K562 (cell line): ENCODE results near the gene APLF. TPM values are rescaled to one million over a fixed set of nuclear protein-coding genes. Genes with fewer than 3 reads are reported as not detected.
A peak's percentile ranks its signal among the peaks of the same experiment; 100 is the strongest.

Source experiments
- CHD2 ChIP-seq: IDR thresholded peaks from 2 replicates; pipeline ENCODE4 v1.6.1; 2011; ENCODE audit warnings: low read depth, low read length
- DPF2 ChIP-seq: fragments of 450-650 bp; IDR thresholded peaks from 2 replicates; pipeline ENCODE4 v1.6.1; 2016
- EP300 ChIP-seq: IDR thresholded peaks from 2 replicates; pipeline ENCODE4 v1.6.1; 2012; ENCODE audit warnings: low read length, improper control_type of control experiment
- GABPA ChIP-seq: fragments of 200-800 bp; sonication (Bioruptor generic); conservative IDR thresholded peaks from 2 replicates; pipeline ENCODE4 v1.6.1; 2016; ENCODE audit warnings: low read depth, missing genetic modification characterization, missing compliant biosample characterization
- LCOR ChIP-seq: sonication (generic); formaldehyde crosslinking; IDR thresholded peaks from 2 replicates; pipeline ENCODE4 v1.8.0; 2022; ENCODE audit warnings: mild to moderate bottlenecking, missing genetic modification reagents
- MAFF ChIP-seq: IDR thresholded peaks from 2 replicates; pipeline ENCODE4 v1.6.1; 2012; ENCODE audit warnings: low read length, improper control_type of control experiment
- MAFK ChIP-seq: IDR thresholded peaks from 2 replicates; pipeline ENCODE4 v1.6.1; 2011; ENCODE audit warnings: low read length, improper control_type of control experiment
- MBD1 ChIP-seq: fragments of 250-450 bp; sonication (Bioruptor Pico); IDR thresholded peaks from 2 replicates; pipeline ENCODE4 v1.8.0; 2022; ENCODE audit warnings: inconsistent platforms
- NCOA4 ChIP-seq: fragments of 450-650 bp; IDR thresholded peaks from 2 replicates; pipeline ENCODE4 v1.6.1; 2018; ENCODE audit warnings: mild to moderate bottlenecking; ENCODE audit not compliant: partially characterized antibody
- NFE2 ChIP-seq: IDR thresholded peaks from 2 replicates; pipeline ENCODE4 v1.6.1; 2014; ENCODE audit warnings: antibody characterized with exemption, low read depth
- PPARD ChIP-seq: fragments of 250-450 bp; sonication (Bioruptor Pico); IDR thresholded peaks from 2 replicates; pipeline ENCODE4 v1.8.0; 2022; ENCODE audit warnings: inconsistent platforms, mild to moderate bottlenecking, moderate library complexity
- PRPF4 ChIP-seq: fragments of 200-400 bp; formaldehyde crosslinking; IDR thresholded peaks from one replicate; pipeline ENCODE4 v1.6.1; 2017; ENCODE audit warnings: low read length, low read depth, mild to moderate bottlenecking; ENCODE audit not compliant: insufficient read depth, poor library complexity, severe bottlenecking
- RHOXF2B ChIP-seq: fragments of 250-450 bp; sonication (Bioruptor Pico); conservative IDR thresholded peaks from 2 replicates; pipeline ENCODE4 v1.5.1; 2021
- SMAD4 ChIP-seq: fragments of 250-450 bp; sonication (Bioruptor Pico); conservative IDR thresholded peaks from 2 replicates; pipeline ENCODE4 v1.8.0; 2021; ENCODE audit warnings: inconsistent platforms, mild to moderate bottlenecking, moderate library complexity
- SMARCA4 ChIP-seq: fragments of 450-650 bp; IDR thresholded peaks from 2 replicates; pipeline ENCODE4 v1.6.1; 2016
- ZNF175 ChIP-seq: fragments of 200-800 bp; sonication (Bioruptor generic); IDR thresholded peaks from 2 replicates; pipeline ENCODE4 v1.6.1; 2016; ENCODE audit warnings: low read depth, mild to moderate bottlenecking, missing genetic modification characterization, missing compliant biosample characterization
- ZNF224 ChIP-seq: sonication (generic); formaldehyde crosslinking; IDR thresholded peaks from 2 replicates; pipeline ENCODE4 v1.8.0; 2022; ENCODE audit warnings: mild to moderate bottlenecking, missing genetic modification reagents
- ZNF436 ChIP-seq: fragments of 250-450, 450-650 bp; sonication (Bioruptor Pico); formaldehyde crosslinking; IDR thresholded peaks from 2 replicates; pipeline ENCODE4 v1.7.0; 2020; ENCODE audit warnings: mild to moderate bottlenecking
- ZNF696 ChIP-seq: fragments of 250-450 bp; sonication (Bioruptor Pico); conservative IDR thresholded peaks from 2 replicates; pipeline ENCODE4 v1.4.0; 2020; ENCODE audit warnings: mild to moderate bottlenecking, moderate library complexity
- ZNF766 ChIP-seq: fragments of 200-800 bp; sonication (Bioruptor generic); conservative IDR thresholded peaks from 2 replicates; pipeline ENCODE4 v1.6.1; 2016; ENCODE audit warnings: missing genetic modification characterization, missing compliant biosample characterization
- ZSCAN29 ChIP-seq: fragments of 450-650 bp; IDR thresholded peaks from 2 replicates; pipeline ENCODE4 v1.6.1; 2017
- polyA plus RNA-seq, 8 experiments: library from polyadenylated mRNA; depleted of rRNA in 4 of 8; stranded (reverse) in 5 of 8; unstranded in 3 of 8; fragments of >200 nt; fragmentation: Nextera tagmentation in 2 of 8; fragmentation: Illumina TruSeq in 1 of 8; extraction: Ambion mirVana in 2 of 8; extraction: Trizol in 1 of 8; gene quantifications; 2 replicates each; pipeline versions ENCODE4 v1.2.1 to v1.2.3, GENCODE V29; 2011 to 2014; ENCODE audit warnings: inconsistent platforms in 1 of 8, missing spikeins in 1 of 8
- total RNA-seq, 7 experiments: library from RNA; depleted of rRNA in 6 of 7; stranded (reverse); fragments of >200 nt in 6 of 7; fragmentation: Illumina TruSeq in 2 of 7; extraction: Trizol in 2 of 7; gene quantifications; 2 replicates each; pipeline versions ENCODE4 v1.2.1 to v1.2.3, GENCODE V29; 2011 to 2021; ENCODE audit warnings: low replicate concordance in 1 of 7
- TF ChIP-seq, protein P1 (sequence below), 2 experiments: fragments of 450-650 bp; IDR thresholded peaks; 2 replicates each; pipeline ENCODE4 v1.6.1; 2018; ENCODE audit warnings: mild to moderate bottlenecking in 2 of 2, low read depth in 1 of 2; ENCODE audit not compliant: partially characterized antibody in 2 of 2
- TF ChIP-seq, protein P2 (sequence below): sonication (generic); formaldehyde crosslinking; IDR thresholded peaks from 2 replicates; pipeline ENCODE4 v1.8.0; 2023; ENCODE audit warnings: mild to moderate bottlenecking, missing genetic modification reagents

Gene APLF
- total and polyA plus RNA-seq, 9 of the 15 experiments (the other 6 are each of a cell fraction or from before 2014, with no cell fraction given): 0.07 to 1.1 (median 0.71) TPM

DNA sequence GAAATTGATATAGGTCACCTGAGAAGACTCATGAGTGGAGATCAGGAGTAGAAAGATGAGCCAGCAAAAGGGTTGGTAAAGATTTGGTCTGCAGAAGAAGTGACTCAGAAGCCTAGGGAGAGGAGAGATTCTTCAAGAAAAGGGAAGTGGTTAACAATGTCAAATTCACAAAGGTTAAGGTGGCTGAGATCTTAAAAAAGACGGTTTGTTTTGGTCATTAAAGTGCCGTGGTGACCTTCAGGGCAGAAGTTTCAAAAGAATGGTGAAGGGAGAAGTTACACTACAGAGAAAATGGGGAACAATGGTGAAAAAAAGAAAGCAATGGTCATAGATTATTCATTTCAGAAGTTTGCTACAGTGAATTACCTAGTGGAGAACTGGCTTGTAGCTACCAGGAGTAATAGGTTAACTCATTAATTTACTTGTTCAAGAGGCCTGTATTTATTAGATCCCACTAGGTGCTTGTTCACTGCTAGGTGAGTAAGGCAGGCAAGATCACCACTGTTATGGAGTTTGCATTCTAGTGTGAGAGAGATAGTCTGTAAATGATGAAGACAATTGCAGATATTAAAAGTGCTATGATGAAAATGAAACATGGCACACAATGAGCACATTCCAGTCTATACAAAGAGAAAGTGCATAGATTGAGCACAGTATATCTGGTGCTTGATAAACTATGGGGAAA is 43.3 kb upstream of the APLF start (continued):
- no peak for TF ChIP-seq MBD1 (CRISPR knock-in tag)
- no peak for TF ChIP-seq ZSCAN29
- peak; percentile 86; the same call in 1 of the 2 replicates for TF ChIP-seq LCOR (CRISPR knock-in tag)
- peak; percentile 76; the same call in 1 of the 2 replicates for TF ChIP-seq SMARCA4
- peak; percentile 34; the same call in 1 of the 2 replicates for TF ChIP-seq MAFF
- TF ChIP-seq ZNF175 (CRISPR knock-in tag): 0 out of 2 replicates have a peak, but pooled peaks have one; percentile 45
- no peak for TF ChIP-seq PPARD
- no peak for TF ChIP-seq ZNF436 (CRISPR knock-in tag)
- TF ChIP-seq PRPF4: no peak
- TF ChIP-seq NFE2: peak; percentile 74
- no peak for TF ChIP-seq NCOA4
- TF ChIP-seq DPF2: peak; percentile 71
- TF ChIP-seq CHD2: no peak
- TF ChIP-seq GABPA (tag): peak; percentile 39
- 0 out of 2 replicates have a peak, but pooled peaks have one; percentile 23 for TF ChIP-seq SMAD4 (CRISPR knock-in tag)
- TF ChIP-seq, protein P1, sequence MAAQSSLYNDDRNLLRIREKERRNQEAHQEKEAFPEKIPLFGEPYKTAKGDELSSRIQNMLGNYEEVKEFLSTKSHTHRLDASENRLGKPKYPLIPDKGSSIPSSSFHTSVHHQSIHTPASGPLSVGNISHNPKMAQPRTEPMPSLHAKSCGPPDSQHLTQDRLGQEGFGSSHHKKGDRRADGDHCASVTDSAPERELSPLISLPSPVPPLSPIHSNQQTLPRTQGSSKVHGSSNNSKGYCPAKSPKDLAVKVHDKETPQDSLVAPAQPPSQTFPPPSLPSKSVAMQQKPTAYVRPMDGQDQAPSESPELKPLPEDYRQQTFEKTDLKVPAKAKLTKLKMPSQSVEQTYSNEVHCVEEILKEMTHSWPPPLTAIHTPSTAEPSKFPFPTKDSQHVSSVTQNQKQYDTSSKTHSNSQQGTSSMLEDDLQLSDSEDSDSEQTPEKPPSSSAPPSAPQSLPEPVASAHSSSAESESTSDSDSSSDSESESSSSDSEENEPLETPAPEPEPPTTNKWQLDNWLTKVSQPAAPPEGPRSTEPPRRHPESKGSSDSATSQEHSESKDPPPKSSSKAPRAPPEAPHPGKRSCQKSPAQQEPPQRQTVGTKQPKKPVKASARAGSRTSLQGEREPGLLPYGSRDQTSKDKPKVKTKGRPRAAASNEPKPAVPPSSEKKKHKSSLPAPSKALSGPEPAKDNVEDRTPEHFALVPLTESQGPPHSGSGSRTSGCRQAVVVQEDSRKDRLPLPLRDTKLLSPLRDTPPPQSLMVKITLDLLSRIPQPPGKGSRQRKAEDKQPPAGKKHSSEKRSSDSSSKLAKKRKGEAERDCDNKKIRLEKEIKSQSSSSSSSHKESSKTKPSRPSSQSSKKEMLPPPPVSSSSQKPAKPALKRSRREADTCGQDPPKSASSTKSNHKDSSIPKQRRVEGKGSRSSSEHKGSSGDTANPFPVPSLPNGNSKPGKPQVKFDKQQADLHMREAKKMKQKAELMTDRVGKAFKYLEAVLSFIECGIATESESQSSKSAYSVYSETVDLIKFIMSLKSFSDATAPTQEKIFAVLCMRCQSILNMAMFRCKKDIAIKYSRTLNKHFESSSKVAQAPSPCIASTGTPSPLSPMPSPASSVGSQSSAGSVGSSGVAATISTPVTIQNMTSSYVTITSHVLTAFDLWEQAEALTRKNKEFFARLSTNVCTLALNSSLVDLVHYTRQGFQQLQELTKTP (IDR thresholded peaks at IDR 0.05; ENCODE audit: low read depth in 1 of 2, partially characterized antibody in 2 of 2): peak in 1 of 2 experiments; percentile 46
- TF ChIP-seq EP300: peak; percentile 52; the same call in 1 of the 2 replicates
- TF ChIP-seq, protein P2, sequence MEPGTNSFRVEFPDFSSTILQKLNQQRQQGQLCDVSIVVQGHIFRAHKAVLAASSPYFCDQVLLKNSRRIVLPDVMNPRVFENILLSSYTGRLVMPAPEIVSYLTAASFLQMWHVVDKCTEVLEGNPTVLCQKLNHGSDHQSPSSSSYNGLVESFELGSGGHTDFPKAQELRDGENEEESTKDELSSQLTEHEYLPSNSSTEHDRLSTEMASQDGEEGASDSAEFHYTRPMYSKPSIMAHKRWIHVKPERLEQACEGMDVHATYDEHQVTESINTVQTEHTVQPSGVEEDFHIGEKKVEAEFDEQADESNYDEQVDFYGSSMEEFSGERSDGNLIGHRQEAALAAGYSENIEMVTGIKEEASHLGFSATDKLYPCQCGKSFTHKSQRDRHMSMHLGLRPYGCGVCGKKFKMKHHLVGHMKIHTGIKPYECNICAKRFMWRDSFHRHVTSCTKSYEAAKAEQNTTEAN (CRISPR knock-in tag): no peak
- TF ChIP-seq ZNF766 (CRISPR knock-in tag): 0 out of 2 replicates have a peak, but pooled peaks have one; percentile 23
- peak; percentile 57; the same call in 1 of the 2 replicates for TF ChIP-seq MAFK
- TF ChIP-seq ZNF696: no peak
- TF ChIP-seq RHOXF2B (CRISPR knock-in tag): no peak
- TF ChIP-seq ZNF224 (CRISPR knock-in tag): no peak
